Pancreas (tissue), 10 donors: Measurements from ENCODE around the gene ELOF1. TPM values are rescaled to one million over a fixed set of nuclear protein-coding genes. Genes with fewer than 3 reads are reported as not detected.

ENCODE experiments used
- ATAC-seq, 4 donors: fragments of 200-7000 bp; cut with Tn5 transposase; one replicate each; pipeline versions ENCODE4 v1.8.0 to v1.9.1; 2020; ENCODE audit warnings: mild to moderate bottlenecking in 4 of 4, moderate library complexity in 4 of 4
- DNase-seq, 6 donors: peaks; one replicate each; pipeline ENCODE4 v3.0.0-alpha.2; 2020
- FAIRE-seq: peaks from 2 replicates; lab custom pipeline; 2012; peaks lifted over from hg19 to GRCh38; lab: Jason Lieb, UNC
- H3K27ac ChIP-seq, 4 donors: fragments of 200-600 bp; sonication (generic); 1 replicate in 3 of 4; 2 replicates in 1 of 4; pipeline versions ENCODE4 v1.5.0 to v1.8.0; 2020
- H3K27me3 ChIP-seq, 4 donors: fragments of 200-600 bp; one replicate each; pipeline ENCODE4 v1.8.0; 2021
- H3K36me3 ChIP-seq, 3 donors: fragments of 200-600 bp; sonication (generic) in 1 of 3; one replicate each; pipeline versions ENCODE4 v1.5.0 to v1.8.0; 2020 to 2021
- H3K4me1 ChIP-seq, 3 donors: fragments of 200-600 bp; one replicate each; pipeline ENCODE4 v1.8.0; 2021
- H3K4me3 ChIP-seq, 4 donors: fragments of 200-600 bp; sonication (generic) in 2 of 4; one replicate each; pipeline versions ENCODE4 v1.5.0 to v1.8.0; 2020 to 2021
- H3K9me3 ChIP-seq, 4 donors: fragments of 200-600 bp; one replicate each; pipeline ENCODE4 v1.8.0; 2021
- WGBS, 2 donors: extraction: QIAGEN DNeasy Blood & Tissue Kit; methylation state at CpG; one replicate each; pipeline ENCODE4 v1.1.7; 2013; 5-methylcytosine and 5-hydroxymethylcytosine counted together
- intact Hi-C, 3 donors: fragments of 100-400 bp; cut with DNase I; formaldehyde crosslinking; loops; one replicate each; pipeline versions ENCODE4 v1.11.1 to v1.14.2; 2022
- polyA plus RNA-seq, 2 donors: library from polyadenylated mRNA; stranded (reverse); fragments of 200-250 nt; gene quantifications; one replicate each; pipeline ENCODE4 v1.2.3, GENCODE V29; 2013
- total RNA-seq, 6 donors: library from RNA; stranded (reverse); fragmentation: NEBNext Ultra II Directional in 4 of 6; extraction: Animal tissue kit (Norgen Biotek cat#: 25700) in 4 of 6; gene quantifications; one replicate each; pipeline versions ENCODE4 v1.2.1 to v1.2.4, GENCODE V29; 2021 to 2023
- TF ChIP-seq, protein P1 (sequence below), 4 donors: fragments of 200-600 bp; sonication (generic) in 3 of 4; IDR thresholded peaks; one replicate each; pipeline versions ENCODE4 v1.5.0 to v1.8.0; 2021; ENCODE audit warnings: antibody characterized with exemption in 4 of 4
- donor health status: healthy with polysubstance abuse.
- donor health status: DM: no; HTN: no; CAD: no; lungs with moderate emphysema.
- donor health status: DM: no; HTN: no; CAD: no.
- donor health status: control.
- donor health status: control.
- donor health status: Bipolar disorder and iron deficiency.
- donor health status: DM: yes; HTN: yes; CAD: no.
- donor health status: DM: no; HTN: no; CAD: no.
- donor health status: DM: no; HTN: no; CAD: no.
- donor health status: DM: yes; HTN: yes; CAD: no.

The ELOF1 gene
- total and polyA plus RNA-seq, 8 donors = 25.0 to 63.4 (median 33.5) TPM

- Histone ChIP-seq H3K4me3 (no peak overlapping the region), H3K9me3 (no peaks in the 10 kb centered on the region), H3K36me3 (no peaks in the 10 kb centered on the region), H3K27me3 (no peaks in the 10 kb centered on the region), H3K27ac (no peak overlapping the region), H3K4me1 (peaks cover 0 to under 1% (median 0%) of the 10 kb centered on the region in 3 donors)
- DNase-seq (peak in 5 of 6 donors; percentile 52 to 85 (median 72)), ATAC-seq (peak; percentile 84 to 99 (median 97)), FAIRE-seq (no peak)
- intact Hi-C loops = no loop called here
- WGBS, 2 donors = 2 to 6% methylated on average over 7 of the region's 7 CpGs
- TF ChIP-seq, protein P1, sequence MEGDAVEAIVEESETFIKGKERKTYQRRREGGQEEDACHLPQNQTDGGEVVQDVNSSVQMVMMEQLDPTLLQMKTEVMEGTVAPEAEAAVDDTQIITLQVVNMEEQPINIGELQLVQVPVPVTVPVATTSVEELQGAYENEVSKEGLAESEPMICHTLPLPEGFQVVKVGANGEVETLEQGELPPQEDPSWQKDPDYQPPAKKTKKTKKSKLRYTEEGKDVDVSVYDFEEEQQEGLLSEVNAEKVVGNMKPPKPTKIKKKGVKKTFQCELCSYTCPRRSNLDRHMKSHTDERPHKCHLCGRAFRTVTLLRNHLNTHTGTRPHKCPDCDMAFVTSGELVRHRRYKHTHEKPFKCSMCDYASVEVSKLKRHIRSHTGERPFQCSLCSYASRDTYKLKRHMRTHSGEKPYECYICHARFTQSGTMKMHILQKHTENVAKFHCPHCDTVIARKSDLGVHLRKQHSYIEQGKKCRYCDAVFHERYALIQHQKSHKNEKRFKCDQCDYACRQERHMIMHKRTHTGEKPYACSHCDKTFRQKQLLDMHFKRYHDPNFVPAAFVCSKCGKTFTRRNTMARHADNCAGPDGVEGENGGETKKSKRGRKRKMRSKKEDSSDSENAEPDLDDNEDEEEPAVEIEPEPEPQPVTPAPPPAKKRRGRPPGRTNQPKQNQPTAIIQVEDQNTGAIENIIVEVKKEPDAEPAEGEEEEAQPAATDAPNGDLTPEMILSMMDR (IDR thresholded peaks at IDR 0.05) = peak; percentile 47 to 78 (median 76)
Measured at GRCh38 chr19:11587302-11587974, 28.4 kb upstream of the ELOF1 start.

- FAIRE-seq (no peak), DNase-seq (no peak)
Measured at GRCh38 chr19:11586331-11586730, 27.3 kb upstream of the ELOF1 start.

DNA sequence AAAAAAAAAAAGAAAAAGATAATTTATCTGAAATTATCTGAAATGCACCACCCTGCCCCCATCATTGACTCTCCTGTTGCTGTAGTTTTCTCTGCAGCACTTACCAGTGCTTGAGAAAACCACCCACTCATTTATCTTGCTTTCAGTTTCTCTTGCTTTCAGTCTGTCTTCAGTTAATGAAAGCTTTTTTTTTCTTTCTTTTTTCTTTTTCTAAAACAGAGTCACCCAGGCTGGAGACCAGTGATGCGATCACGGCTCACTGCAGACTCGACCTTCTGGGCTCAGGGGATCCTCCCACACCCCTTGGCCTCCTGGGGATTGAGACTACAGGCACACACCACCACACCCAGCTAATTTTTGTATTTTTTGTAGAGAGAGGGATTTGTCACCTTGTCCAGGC lies 22.7 kb upstream of the ELOF1 start:
- TF ChIP-seq, protein P1 (IDR thresholded peaks at IDR 0.05) = no peak
- no peak for DNase-seq
- Histone ChIP-seq H3K9me3 (no peaks in the 10 kb centered on the region), H3K27ac (peak overlapping the region in 3 of 4 donors; percentile 11 to 48 (median 28)), H3K36me3 (no peaks in the 10 kb centered on the region), H3K4me3 (no peak overlapping the region), H3K27me3 (no peaks in the 10 kb centered on the region), H3K4me1 (peaks cover 0 to 7% (median 0%) of the 10 kb centered on the region in 3 donors)
- WGBS, 2 donors = 34 to 38% methylated on average over 3 of the region's 3 CpGs
- FAIRE-seq = no peak
- intact Hi-C loops = no loop called here
- ATAC-seq = peak; percentile 18 to 31 (median 24)

More at GRCh38 chr19:11586331-11586730, 27.3 kb upstream of the ELOF1 start:
- TF ChIP-seq, protein P1 (IDR thresholded peaks at IDR 0.05) = no peak
- intact Hi-C loops = no loop called here
- H3K27me3 ChIP-seq = no peaks in the 10 kb centered on the region
- no peak overlapping the region for H3K27ac ChIP-seq
- 66 to 73% methylated on average over 6 of the region's 6 CpGs for WGBS, 2 donors
- H3K36me3 ChIP-seq = no peaks in the 10 kb centered on the region
- H3K9me3 ChIP-seq = no peaks in the 10 kb centered on the region
- no peak for ATAC-seq
- H3K4me1 ChIP-seq = peaks cover 0 to 7% (median 0%) of the 10 kb centered on the region in 3 donors
- no peak overlapping the region for H3K4me3 ChIP-seq

GRCh38 chr19:11580116-11580515 lies 21.1 kb upstream of the ELOF1 start:
- TF ChIP-seq, protein P1 (IDR thresholded peaks at IDR 0.05) = no peak
- Histone ChIP-seq H3K9me3 (no peaks in the 10 kb centered on the region), H3K27me3 (no peaks in the 10 kb centered on the region), H3K4me1 (peaks cover 0 to 7% (median 0%) of the 10 kb centered on the region in 3 donors), H3K4me3 (no peak overlapping the region), H3K27ac (no peak overlapping the region), H3K36me3 (no peaks in the 10 kb centered on the region)
- intact Hi-C loops = no loop called here
- ATAC-seq (no peak), FAIRE-seq (no peak), DNase-seq (no peak)
- 71 to 76% methylated on average over 4 of the region's 4 CpGs for WGBS, 2 donors
